HS-5 (cell line): ENCODE data around the gene KLHL42.
A peak's percentile ranks its signal among the peaks of the same experiment; 100 is the strongest.

Source experiments
- DNase-seq: peaks from one replicate; pipeline ENCODE4 v3.0.0-alpha.2; 2012; ENCODE audit warnings: low read depth

Gene KLHL42

DNA sequence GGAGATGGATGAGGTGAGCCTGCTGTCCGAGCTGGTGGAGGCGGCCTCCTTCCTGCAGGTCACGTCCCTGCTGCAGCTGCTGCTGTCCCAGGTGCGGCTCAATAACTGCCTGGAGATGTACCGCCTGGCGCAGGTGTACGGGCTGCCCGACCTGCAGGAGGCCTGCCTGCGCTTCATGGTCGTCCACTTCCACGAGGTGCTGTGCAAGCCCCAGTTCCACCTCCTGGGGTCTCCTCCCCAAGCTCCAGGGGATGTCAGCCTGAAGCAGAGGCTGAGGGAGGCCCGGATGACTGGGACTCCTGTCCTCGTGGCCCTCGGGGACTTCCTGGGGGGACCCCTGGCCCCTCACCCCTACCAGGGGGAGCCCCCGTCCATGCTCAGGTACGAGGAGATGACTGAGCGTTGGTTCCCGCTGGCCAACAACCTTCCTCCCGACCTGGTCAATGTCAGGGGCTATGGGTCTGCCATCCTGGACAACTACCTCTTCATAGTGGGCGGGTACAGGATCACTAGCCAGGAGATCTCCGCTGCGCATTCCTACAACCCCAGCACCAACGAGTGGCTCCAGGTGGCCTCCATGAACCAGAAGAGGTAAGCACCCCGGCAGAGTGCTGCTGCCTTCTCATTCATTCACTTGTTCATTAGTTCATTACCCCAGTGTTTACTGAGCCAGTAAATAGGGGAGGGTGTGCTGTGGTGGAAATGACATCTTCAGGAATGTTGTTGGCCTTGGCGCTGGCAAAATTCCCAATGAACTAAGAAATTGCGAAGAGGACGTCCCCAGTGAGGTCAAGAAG is 777 bp downstream of the KLHL42 start:
- no peak for DNase-seq

DNA sequence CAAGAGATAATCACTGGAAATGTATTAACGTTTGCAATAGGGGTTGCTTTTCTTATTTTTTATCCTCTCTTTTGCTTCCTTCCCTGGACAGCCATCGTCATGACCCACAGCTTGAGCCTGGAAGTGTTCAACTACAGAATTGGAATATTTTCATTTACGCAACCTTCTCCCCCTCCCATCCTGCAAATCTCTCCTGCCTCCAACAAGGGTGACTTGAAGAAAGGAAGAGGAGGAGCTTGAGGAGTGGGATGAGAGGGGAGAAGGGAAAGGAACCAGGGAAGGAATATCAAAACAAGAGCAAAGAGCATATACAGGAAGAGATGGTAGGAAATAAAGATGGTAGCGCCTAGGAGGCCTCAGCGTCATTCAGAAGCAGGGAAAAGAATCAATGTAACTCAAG is 1.6 kb downstream of the KLHL42 start:
- DNase-seq = no peak

DNA sequence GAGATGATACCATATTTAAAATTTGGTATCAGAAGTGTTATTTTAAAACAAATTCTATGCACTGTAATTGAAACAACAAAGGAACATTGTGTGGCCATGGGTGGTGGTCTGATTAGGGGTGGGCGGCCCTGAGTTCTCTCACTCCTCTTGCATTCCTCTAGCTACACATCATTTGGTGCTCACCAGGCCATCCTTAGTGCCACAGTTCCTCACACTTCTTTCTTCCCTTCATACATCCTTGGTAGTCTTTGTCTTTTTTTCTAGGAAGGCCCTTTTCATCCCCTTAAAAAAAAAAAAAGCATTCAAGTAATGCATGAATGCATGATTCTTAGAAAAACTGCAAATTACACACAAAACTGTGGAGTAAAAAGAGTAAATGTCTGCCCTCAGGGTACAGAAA is 2.4 kb downstream of the KLHL42 start:
- DNase-seq = no peak

DNA sequence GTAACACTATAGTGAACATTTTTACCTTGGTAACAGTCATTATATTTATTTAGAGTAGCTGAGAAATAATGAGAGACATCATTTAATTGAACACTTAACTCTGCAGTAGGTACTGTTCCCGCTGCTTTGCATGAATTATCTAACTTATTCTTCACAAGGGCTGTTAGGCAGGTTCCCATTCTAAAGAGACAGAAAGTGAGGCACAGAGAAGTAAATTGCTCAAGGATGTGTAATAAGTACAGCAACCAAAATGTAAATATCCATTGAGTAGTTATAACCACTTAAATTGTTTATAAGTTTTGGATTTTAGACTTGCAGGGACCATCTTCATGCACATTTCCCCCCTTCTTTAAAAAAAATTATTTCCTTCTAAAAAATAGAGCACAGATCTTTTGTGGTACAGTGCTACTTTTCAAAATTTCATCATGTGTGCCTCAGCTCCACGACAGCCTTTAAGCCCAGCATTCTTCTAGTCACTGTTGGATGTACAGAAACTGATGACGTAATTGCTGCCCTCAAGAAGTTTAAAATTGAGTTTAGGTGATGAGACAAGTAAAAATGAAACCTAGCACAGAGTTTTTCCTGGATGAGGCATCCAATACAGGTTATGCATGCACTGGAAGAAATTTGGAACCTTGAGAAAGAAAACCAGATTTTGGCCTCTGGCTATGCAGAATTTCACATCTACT is 6.0 kb downstream of the KLHL42 start:
- peak; percentile 70 for DNase-seq

DNA sequence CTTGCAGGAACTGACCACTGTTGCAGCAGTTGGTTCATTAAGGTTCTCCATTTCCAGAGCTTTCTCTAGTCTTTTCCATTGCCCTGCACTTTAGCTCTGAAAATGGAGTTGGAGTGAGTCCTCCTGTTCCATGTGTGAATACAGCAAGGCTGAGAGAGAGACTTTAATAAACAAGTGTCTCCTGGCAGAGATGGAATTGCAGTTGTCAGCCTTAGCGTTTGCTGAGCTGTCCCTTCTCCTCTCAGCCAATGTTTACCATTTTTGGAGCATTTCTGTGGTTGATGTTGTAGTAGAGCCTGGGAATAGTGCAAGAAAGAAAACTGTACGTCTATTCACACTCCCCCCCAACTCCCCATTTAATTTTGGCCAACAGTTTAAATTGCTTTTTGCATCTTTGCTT is 7.5 kb downstream of the KLHL42 start:
- DNase-seq = no peak

DNA sequence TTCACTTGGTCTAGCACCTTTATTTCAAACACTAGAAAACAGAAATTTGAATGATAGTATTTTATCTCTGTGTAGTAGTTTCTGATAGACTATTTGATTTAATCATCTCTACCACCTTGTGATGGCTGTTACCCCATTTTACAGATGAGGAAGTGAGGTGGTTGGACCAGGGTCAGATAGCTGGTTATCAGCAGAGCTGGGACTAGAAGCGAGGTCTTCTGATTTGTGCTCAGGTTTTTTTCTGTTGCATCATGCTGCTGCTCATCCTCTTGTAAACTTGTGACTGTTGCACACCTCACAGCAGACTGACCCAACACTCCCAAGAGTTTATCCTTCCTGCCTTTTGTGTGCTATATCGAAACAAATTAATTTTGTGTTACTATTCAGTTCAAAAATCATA is 10.1 kb downstream of the KLHL42 start:
- no peak for DNase-seq

DNA sequence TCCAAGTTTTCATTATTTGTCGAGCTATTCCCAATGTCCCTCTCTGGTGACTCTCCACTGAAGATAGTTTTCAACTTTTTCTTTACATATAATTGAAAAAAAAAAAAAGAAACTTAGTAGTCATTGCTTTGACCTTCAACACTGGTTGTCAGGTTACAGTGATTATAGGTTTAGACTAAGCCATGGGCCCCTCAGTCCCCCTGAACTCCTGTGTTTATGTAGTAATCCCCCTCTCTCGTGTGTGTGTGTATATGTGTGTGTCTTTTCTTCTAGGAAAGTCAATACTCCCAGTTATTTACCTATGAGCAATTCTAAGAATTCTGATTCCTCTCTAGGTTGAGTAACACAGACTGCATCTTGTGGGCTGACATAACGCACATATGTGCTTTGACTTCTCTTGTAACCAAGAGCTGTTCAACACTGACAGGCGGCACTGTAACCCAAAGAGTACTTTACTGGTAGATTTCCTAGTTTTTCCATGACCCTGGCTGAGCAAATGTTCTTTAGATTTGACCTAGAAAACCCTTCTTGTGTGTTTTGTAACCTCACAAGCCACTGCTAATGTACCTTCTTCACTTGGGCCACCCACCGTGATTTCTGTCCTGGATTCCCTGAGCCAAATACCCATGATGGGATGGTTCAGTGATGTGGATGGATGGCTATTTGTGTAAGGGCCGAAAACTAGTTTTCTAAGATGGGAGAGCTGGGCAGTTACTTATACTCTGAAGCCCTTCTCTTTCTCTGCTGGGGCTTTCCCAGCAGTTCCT is 15.0 kb downstream of the KLHL42 start:
- no peak for DNase-seq

DNA sequence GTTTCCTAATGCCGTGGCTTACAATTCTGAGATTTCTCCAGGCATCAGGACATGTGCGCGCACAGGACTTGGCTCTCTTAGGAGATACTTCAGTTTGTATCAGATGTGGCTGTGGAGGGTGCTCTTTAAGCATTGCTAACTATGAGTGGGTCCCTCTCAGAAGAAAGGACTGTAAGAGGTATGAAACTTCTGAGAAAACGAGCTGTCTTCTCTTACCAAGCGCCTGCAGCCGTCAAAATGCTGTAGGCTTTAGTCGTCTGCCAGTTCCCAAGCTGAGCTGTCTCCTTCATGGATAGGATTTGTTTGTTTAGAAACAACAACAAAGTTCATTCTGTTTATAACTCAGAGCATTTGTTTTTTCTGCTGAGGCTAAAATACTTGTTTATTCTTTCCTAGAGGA is 16.1 kb downstream of the KLHL42 start:
- no peak for DNase-seq

DNA sequence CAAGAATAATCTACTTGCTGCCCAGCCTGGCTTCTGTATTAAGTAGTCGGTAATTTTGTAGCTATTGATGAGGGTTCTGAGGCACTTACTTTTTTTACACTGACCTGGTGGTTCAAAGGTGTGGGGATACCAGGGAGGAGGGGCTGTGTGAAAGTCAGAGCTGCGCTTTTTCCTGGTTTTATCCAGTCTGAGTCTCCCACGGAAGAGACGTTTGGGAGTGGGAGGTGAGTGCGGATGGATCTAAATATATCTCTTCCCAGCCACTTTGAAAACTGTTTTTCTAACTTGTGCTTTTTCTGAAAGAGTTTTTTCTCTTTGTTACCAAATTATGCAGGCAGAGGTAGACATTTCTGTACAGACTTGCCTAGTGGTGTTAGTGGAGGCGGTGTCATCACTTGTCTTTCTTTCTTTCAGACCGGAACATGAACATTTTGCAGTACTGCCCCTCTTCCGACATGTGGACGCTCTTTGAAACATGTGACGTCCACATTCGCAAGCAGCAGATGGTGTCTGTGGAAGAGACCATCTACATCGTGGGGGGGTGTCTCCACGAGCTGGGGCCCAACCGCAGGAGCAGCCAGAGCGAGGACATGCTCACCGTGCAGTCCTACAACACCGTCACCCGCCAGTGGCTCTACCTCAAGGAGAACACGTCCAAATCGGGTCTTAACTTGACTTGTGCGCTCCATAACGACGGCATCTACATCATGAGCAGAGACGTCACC is 17.4 kb downstream of the KLHL42 start:
- DNase-seq = no peak

DNA sequence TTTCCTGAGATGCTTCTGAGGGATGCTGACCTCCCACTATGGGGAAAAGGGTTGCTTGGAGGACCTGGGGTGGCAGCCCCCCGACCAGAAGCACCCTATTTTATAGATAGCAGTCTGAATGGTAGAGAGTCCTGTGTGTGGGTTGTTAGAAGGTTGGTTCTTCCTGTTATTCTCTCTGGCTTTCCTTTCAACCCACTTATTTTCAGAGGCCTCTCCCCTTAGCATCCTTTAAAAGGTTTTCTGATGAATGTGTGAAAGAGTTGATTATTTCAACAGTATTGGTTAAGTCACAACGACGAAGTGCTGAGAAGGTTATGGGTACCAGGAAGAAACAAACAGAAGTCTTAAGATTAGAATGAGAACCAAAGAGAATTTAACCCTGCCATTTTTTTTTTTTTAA is 20.8 kb downstream of the KLHL42 start:
- DNase-seq = no peak

DNA sequence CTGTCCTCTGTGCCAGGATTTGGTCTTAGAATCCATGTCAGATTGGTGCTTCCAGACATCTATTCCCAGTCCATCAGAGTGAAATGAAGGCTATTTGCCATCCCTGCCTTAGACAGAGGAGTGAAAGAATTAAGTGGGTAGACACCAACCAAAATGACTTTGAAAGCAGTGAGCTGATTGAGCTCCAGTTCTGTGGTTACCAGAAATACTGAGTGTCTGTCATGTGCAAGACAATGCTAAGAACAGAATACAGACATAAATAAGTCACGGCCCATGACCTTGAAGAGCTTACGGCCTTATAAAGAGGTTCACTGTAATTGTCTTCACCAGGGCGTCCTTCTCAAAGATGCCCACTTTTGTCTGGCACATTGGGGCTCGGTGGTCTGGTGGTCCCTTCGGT is 21.6 kb downstream of the KLHL42 start:
- DNase-seq = no peak

DNA sequence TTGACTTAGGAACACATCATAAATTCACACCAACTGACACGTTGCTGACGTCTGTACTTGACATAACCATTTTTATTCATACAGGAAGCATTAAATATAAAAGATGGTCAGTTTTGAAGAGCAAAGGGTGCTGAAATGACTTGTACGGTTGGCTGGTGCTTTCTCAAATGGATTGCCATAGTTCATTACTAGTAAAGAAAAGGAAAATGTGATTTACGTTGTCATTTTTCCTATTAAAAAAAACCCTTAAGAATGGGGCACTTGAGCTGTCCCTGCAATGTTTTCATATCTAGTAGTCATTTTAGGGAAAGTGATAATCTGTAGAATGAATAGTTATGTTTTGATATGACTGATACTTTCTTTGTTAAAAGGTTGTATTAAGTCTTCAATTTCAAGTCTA is 22.5 kb downstream of the KLHL42 start:
- no peak for DNase-seq

DNA sequence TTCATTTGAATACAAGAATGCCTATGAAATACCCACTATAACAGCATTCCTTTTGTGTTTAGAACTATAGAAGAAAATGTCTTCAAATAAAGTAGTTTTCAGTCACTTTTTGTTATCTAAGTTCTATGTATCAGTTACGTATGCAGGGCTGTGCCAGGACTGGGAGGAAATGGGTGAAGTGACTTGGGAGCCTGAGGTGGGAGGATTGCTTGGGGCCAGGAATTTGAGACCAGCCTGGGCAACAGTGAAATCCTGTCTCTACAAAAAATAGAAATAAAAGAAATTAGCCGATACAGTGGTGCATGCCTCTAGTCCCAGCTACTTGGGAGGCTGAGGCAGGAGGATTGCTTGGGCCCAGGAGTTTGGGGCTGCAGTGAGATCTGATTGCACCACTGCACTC is 22.9 kb downstream of the KLHL42 start:
- no peak for DNase-seq

DNA sequence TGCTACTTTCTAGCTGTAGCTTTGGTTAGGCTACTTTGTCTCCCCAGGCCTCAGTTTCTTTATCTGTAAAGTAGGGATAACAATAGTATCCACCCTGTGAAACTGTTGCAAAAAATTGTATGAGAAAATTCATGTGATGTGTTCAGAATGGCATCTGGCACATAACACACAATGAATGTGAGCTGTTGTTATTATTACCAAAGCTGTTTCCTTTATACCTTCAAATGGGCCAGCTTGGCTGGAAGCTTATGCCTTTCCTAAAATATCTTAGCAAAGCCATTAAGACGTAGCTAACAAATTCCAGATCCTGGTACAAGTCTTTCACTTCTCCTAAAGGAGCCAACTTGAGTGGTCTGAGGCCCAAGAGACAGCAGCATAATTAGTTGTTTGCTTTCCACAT is 25.2 kb downstream of the KLHL42 start:
- DNase-seq = no peak

DNA sequence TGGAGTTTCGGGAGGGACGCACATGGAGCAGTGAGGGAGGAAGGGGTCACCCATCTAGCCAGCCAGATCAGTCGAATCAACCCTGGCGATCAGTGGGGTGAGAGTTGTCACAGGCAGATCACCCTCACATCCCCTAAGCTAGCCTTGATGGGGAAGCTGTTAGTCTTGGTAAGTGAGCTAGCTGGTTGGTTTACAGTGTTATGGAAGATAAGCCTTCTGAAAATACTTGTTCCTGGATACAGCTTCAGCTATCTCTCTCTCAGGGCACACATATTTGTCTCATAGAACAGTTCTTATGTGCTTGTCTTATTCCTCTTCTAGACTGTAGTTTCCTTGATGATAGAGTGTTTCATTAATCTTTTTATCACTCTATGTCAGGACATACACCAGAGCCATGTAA is 26.2 kb downstream of the KLHL42 start:
- DNase-seq = no peak

DNA sequence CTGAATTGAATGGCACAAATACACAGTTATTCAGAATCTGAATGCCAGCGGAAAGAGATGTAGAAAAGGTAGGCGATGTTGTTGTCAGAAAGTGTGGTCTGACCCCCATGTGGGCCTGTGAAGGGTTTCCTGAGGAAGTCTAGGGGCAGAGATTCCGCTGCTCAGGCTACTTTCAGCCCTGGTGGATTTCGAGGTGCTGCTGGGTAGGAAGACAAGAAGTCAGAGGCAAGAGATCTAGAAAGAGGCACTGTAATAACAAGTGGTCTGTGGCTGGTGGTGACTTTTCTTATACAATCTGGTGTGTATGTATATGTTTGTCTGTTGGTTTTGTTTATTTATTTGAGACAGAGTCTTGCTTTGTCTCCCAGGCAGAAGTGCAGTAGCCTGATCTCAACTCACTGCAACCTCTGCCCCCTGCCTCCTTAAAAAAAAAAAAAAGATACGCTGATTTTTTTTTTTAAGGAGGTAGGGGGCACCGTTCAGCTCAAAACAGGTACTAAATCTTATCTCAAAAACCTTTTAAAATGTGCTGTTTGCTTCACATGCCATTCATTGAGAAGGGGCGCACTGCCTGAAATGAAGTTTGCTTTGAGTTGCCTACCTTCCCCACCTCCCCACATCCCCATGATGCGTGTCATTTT is 27.1 kb downstream of the KLHL42 start:
- no peak for DNase-seq

DNA sequence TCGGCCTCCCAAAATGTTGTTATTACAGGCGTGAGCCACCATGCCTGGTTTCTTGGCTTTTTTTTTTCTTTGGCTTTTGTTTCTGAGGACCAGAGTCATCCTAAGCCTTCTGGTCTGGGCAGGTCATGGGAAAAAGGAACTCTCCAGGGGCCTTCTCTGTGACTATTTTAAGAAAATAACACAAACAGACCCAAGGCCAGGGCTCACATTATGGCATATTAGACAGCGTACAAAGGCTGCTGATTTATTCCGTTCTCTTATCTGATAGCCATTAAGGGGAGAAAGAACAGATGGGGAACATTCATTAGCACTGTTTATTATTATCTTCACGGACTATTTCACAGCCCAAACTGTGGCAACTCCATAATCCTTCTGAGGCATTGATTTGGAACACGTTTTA is 28.8 kb downstream of the KLHL42 start:
- no peak for DNase-seq

DNA sequence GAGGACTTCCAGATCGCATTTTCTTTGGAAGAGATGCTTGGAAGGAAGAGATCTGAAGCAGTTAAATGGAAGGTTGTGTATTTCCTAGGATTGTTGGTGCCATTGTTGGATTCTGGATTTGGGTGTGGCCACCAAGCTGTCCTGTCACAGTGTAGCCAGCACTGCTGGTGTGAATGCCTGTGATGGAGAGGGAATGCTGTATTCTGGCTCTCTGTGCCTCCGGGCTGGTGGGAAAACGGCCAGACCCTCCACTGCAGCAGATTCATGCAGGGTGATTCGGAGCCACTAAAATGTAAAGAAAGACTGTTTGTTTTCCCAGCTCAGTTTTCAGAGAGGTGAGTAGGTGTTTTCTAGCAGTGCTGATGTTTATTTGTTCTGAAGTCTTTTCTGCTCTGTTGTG is 30.7 kb downstream of the KLHL42 start:
- DNase-seq = no peak

DNA sequence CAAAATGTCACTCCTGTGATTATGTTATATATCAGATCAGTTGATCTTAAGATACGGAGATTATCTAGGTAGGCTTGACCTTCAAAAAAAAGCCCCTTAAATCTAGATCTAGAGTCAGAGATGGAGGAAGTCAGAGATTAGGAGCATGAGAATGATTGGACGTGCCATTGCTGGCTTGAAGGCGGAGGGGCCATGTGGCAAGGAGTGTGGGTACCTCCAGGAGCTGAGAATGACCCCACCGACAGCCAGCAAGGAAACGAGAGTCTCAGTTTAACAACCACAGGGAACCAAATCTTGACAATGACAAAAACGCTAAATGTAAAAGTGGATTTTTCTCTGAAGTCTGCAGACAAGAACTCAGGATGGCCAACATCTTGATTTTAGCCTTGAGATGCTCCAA is 32.5 kb downstream of the KLHL42 start:
- no peak for DNase-seq

DNA sequence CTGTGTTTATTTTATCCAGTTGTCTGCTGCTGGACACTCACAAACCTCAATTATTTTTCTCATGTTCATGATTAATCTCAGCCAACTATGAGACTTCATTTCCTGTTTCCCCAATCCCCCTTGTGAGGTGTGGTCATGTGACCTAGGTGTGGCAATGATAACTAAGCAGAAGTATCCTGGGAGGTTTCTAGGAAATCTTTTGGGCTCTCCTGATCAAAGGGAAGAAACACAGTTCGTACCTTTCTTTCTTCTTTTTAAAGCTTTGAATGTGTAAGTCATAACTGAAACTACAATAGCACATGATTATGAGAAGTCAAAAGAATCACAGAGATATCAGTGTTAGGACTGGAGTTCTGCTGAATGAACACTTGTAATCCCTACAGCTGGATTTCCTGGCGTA is 34.4 kb downstream of the KLHL42 start:
- no peak for DNase-seq

DNA sequence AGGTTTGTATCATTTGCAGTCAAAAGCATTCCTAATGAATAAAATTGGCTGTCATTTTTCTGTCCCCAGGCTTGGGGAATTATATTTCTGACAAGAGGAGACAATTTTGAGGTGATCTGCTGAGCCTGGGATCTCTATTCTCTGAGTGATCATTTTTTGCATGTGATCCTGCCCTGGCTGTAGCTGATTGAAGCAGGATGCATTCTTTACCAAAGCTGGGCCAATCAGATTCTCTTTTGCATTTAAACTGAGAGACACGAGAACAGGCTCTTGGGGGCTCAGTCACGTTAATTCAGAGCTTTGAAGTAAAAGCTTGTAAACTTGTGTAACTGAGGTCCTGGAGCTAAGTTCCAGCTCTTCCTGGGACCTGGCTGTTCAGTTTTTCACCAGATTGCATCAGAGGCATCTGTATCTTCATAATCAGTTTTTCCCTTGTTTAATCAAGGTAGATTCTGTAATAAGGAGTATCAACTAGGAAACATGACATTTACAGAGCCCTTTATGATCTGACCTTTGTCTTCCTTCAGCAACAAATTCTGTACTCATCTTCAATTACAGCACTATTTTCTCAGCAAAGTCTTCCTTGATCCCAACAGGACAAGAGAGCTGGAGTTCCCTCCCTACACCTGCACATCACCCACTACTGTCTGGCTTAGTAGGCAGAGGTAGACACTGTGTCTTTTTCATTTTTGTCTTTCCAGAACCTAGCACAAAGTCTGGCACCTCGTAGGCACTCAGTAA is 35.0 kb downstream of the KLHL42 start:
- DNase-seq = no peak
